ENCODE results near the gene PLCL2.

Gene PLCL2

GRCh38 chr3:16987141-16987540 is 102.4 kb downstream of the PLCL2 start:
- Histone ChIP-seq H3K36me3 (ENCODE audit: control insufficient read depth, insufficient read depth, low read length) (no peaks in the 10 kb centered on the region), H3K27ac (ENCODE audit: insufficient read depth, low read depth, low read length, poor library complexity, severe bottlenecking) (no peak overlapping the region), H3K4me1 (ENCODE audit: control insufficient read depth, insufficient read depth, low read length) (no peaks in the 10 kb centered on the region), H3K4me3 (ENCODE audit: insufficient read depth, low read depth, low read length) (no peak overlapping the region), H3K9me3 (ENCODE audit: control insufficient read depth, low read length) (no peaks in the 10 kb centered on the region), H3K27me3 (ENCODE audit: control insufficient read depth, insufficient read depth, low read length, poor library complexity, severe bottlenecking) (no peaks in the 10 kb centered on the region)
- 91 to 93% methylated on average over 3 to 4 of the region's 4 CpGs for WGBS, 2 experiments

- Histone ChIP-seq H3K9me3 (ENCODE audit: control insufficient read depth, low read length) (no peaks in the 10 kb centered on the region), H3K27me3 (ENCODE audit: control insufficient read depth, insufficient read depth, low read length, poor library complexity, severe bottlenecking) (no peaks in the 10 kb centered on the region), H3K36me3 (ENCODE audit: control insufficient read depth, insufficient read depth, low read length) (no peaks in the 10 kb centered on the region), H3K27ac (ENCODE audit: insufficient read depth, low read depth, low read length, poor library complexity, severe bottlenecking) (no peak overlapping the region), H3K4me1 (ENCODE audit: control insufficient read depth, insufficient read depth, low read length) (no peaks in the 10 kb centered on the region), H3K4me3 (ENCODE audit: insufficient read depth, low read depth, low read length) (no peak overlapping the region)
- 93% methylated on average over 1 of the region's 1 CpG for WGBS, 2 experiments
These were observed 105.4 kb downstream of the PLCL2 start for GRCh38 chr3:16990163-16990562.

- Histone ChIP-seq H3K27me3 (ENCODE audit: control insufficient read depth, insufficient read depth, low read length, poor library complexity, severe bottlenecking) (no peaks in the 10 kb centered on the region), H3K9me3 (ENCODE audit: control insufficient read depth, low read length) (no peaks in the 10 kb centered on the region), H3K4me1 (ENCODE audit: control insufficient read depth, insufficient read depth, low read length) (no peaks in the 10 kb centered on the region), H3K4me3 (ENCODE audit: insufficient read depth, low read depth, low read length) (no peak overlapping the region), H3K36me3 (ENCODE audit: control insufficient read depth, insufficient read depth, low read length) (no peaks in the 10 kb centered on the region), H3K27ac (ENCODE audit: insufficient read depth, low read depth, low read length, poor library complexity, severe bottlenecking) (no peak overlapping the region)
- 94 to 95% methylated on average over 3 of the region's 3 CpGs for WGBS, 2 experiments
These were observed 107.4 kb downstream of the PLCL2 start for GRCh38 chr3:16992198-16992597.

- Histone ChIP-seq H3K4me1 (ENCODE audit: control insufficient read depth, insufficient read depth, low read length) (no peaks in the 10 kb centered on the region), H3K27ac (ENCODE audit: insufficient read depth, low read depth, low read length, poor library complexity, severe bottlenecking) (no peak overlapping the region)
- WGBS, 2 experiments = 95 to 100% methylated on average over 1 of the region's 1 CpG
These were observed 108.5 kb downstream of the PLCL2 start for GRCh38 chr3:16993227-16993626.

GRCh38 chr3:16994854-16995525 is 110.2 kb downstream of the PLCL2 start:
- H3K9me3 ChIP-seq (ENCODE audit: control insufficient read depth, low read length) = no peaks in the 10 kb centered on the region

More at GRCh38 chr3:16993227-16993626, 108.5 kb downstream of the PLCL2 start:
- Histone ChIP-seq H3K27me3 (ENCODE audit: control insufficient read depth, insufficient read depth, low read length, poor library complexity, severe bottlenecking) (no peaks in the 10 kb centered on the region), H3K4me3 (ENCODE audit: insufficient read depth, low read depth, low read length) (no peak overlapping the region), H3K9me3 (ENCODE audit: control insufficient read depth, low read length) (no peaks in the 10 kb centered on the region), H3K36me3 (ENCODE audit: control insufficient read depth, insufficient read depth, low read length) (no peaks in the 10 kb centered on the region)

GRCh38 chr3:16995601-16996000 is 110.8 kb downstream of the PLCL2 start:
- no peaks in the 10 kb centered on the region for H3K36me3 ChIP-seq (ENCODE audit: control insufficient read depth, insufficient read depth, low read length)
- no peaks in the 10 kb centered on the region for H3K27me3 ChIP-seq (ENCODE audit: control insufficient read depth, insufficient read depth, low read length, poor library complexity, severe bottlenecking)
- H3K27ac ChIP-seq (ENCODE audit: insufficient read depth, low read depth, low read length, poor library complexity, severe bottlenecking) = no peak overlapping the region
- no peaks in the 10 kb centered on the region for H3K4me1 ChIP-seq (ENCODE audit: control insufficient read depth, insufficient read depth, low read length)
- H3K4me3 ChIP-seq (ENCODE audit: insufficient read depth, low read depth, low read length) = no peak overlapping the region
- no peaks in the 10 kb centered on the region for H3K9me3 ChIP-seq (ENCODE audit: control insufficient read depth, low read length)
- 94 to 95% methylated on average over 3 of the region's 3 CpGs for WGBS, 2 experiments

More at GRCh38 chr3:16994854-16995525, 110.2 kb downstream of the PLCL2 start:
- H3K4me3 ChIP-seq (ENCODE audit: insufficient read depth, low read depth, low read length) = no peak overlapping the region
- H3K27ac ChIP-seq (ENCODE audit: insufficient read depth, low read depth, low read length, poor library complexity, severe bottlenecking) = no peak overlapping the region
- 73 to 74% methylated on average over 4 of the region's 4 CpGs for WGBS, 2 experiments
- H3K4me1 ChIP-seq (ENCODE audit: control insufficient read depth, insufficient read depth, low read length) = no peaks in the 10 kb centered on the region
- no peaks in the 10 kb centered on the region for H3K36me3 ChIP-seq (ENCODE audit: control insufficient read depth, insufficient read depth, low read length)
- H3K27me3 ChIP-seq (ENCODE audit: control insufficient read depth, insufficient read depth, low read length, poor library complexity, severe bottlenecking) = no peaks in the 10 kb centered on the region

GRCh38 chr3:16998236-16998923 is 113.6 kb downstream of the PLCL2 start:
- Histone ChIP-seq H3K27me3 (ENCODE audit: control insufficient read depth, insufficient read depth, low read length, poor library complexity, severe bottlenecking) (no peaks in the 10 kb centered on the region), H3K4me1 (ENCODE audit: control insufficient read depth, insufficient read depth, low read length) (no peaks in the 10 kb centered on the region), H3K9me3 (ENCODE audit: control insufficient read depth, low read length) (no peaks in the 10 kb centered on the region), H3K4me3 (ENCODE audit: insufficient read depth, low read depth, low read length) (no peak overlapping the region), H3K27ac (ENCODE audit: insufficient read depth, low read depth, low read length, poor library complexity, severe bottlenecking) (no peak overlapping the region), H3K36me3 (ENCODE audit: control insufficient read depth, insufficient read depth, low read length) (no peaks in the 10 kb centered on the region)
- WGBS, 2 experiments = 91 to 100% methylated on average over 2 of the region's 3 CpGs

GRCh38 chr3:16999161-16999560 is 114.4 kb downstream of the PLCL2 start:
- Histone ChIP-seq H3K4me1 (ENCODE audit: control insufficient read depth, insufficient read depth, low read length) (no peaks in the 10 kb centered on the region), H3K27ac (ENCODE audit: insufficient read depth, low read depth, low read length, poor library complexity, severe bottlenecking) (no peak overlapping the region), H3K9me3 (ENCODE audit: control insufficient read depth, low read length) (no peaks in the 10 kb centered on the region), H3K27me3 (ENCODE audit: control insufficient read depth, insufficient read depth, low read length, poor library complexity, severe bottlenecking) (no peaks in the 10 kb centered on the region), H3K4me3 (ENCODE audit: insufficient read depth, low read depth, low read length) (no peak overlapping the region), H3K36me3 (ENCODE audit: control insufficient read depth, insufficient read depth, low read length) (no peaks in the 10 kb centered on the region)
- WGBS, 2 experiments = 75 to 86% methylated on average over 2 of the region's 2 CpGs

- no peaks in the 10 kb centered on the region for H3K9me3 ChIP-seq (ENCODE audit: control insufficient read depth, low read length)
- H3K4me1 ChIP-seq (ENCODE audit: control insufficient read depth, insufficient read depth, low read length) = no peaks in the 10 kb centered on the region
- H3K4me3 ChIP-seq (ENCODE audit: insufficient read depth, low read depth, low read length) = no peak overlapping the region
- H3K27ac ChIP-seq (ENCODE audit: insufficient read depth, low read depth, low read length, poor library complexity, severe bottlenecking) = no peak overlapping the region
- no peaks in the 10 kb centered on the region for H3K36me3 ChIP-seq (ENCODE audit: control insufficient read depth, insufficient read depth, low read length)
- H3K27me3 ChIP-seq (ENCODE audit: control insufficient read depth, insufficient read depth, low read length, poor library complexity, severe bottlenecking) = no peaks in the 10 kb centered on the region
These were observed 115.1 kb downstream of the PLCL2 start for GRCh38 chr3:16999871-17000270.

- Histone ChIP-seq H3K27ac (ENCODE audit: insufficient read depth, low read depth, low read length, poor library complexity, severe bottlenecking) (no peak overlapping the region), H3K4me1 (ENCODE audit: control insufficient read depth, insufficient read depth, low read length) (peaks cover 5% of the 10 kb centered on the region), H3K9me3 (ENCODE audit: control insufficient read depth, low read length) (no peaks in the 10 kb centered on the region), H3K4me3 (ENCODE audit: insufficient read depth, low read depth, low read length) (no peak overlapping the region), H3K36me3 (ENCODE audit: control insufficient read depth, insufficient read depth, low read length) (no peaks in the 10 kb centered on the region), H3K27me3 (ENCODE audit: control insufficient read depth, insufficient read depth, low read length, poor library complexity, severe bottlenecking) (no peaks in the 10 kb centered on the region)
These were observed 118.7 kb downstream of the PLCL2 start for GRCh38 chr3:17003457-17003856.

Measured in ectodermal cell (in vitro differentiated cells).